PFSK-1 (cell line): Measurements from ENCODE around the gene PWWP2B.

Experiments
- FOXP2 ChIP-seq: optimal IDR thresholded peaks from 2 replicates; pipeline ENCODE3; 2011; ENCODE audit warnings: borderline replicate concordance, control low read depth, inconsistent platforms; ENCODE audit not compliant: insufficient read depth; ENCODE audit errors: extremely low read length, extremely low read depth
- POLR2AphosphoS5 ChIP-seq: IDR thresholded peaks from 2 replicates; pipeline ENCODE4 v1.6.1; 2012; ENCODE audit warnings: low read depth, mild to moderate bottlenecking, control low read depth, low read length, moderate library complexity
- SIN3A ChIP-seq: IDR thresholded peaks from 2 replicates; pipeline ENCODE4 v1.6.1; 2012; ENCODE audit warnings: mild to moderate bottlenecking, low read length, moderate library complexity, borderline replicate concordance; ENCODE audit not compliant: insufficient read depth
- TAF1 ChIP-seq: IDR thresholded peaks from 2 replicates; pipeline ENCODE4 v1.6.1; 2012; ENCODE audit warnings: low read length, control low read depth, borderline replicate concordance; ENCODE audit not compliant: insufficient read depth
- TF ChIP-seq, protein P1 (sequence below), 2 experiments: IDR thresholded peaks; 2 replicates each; pipeline versions ENCODE4 v1.6.1 to v1.8.0; 2011 to 2012; ENCODE audit warnings: low read depth in 2 of 2, low read length in 2 of 2, control low read depth in 1 of 2, inconsistent platforms in 1 of 2, mild to moderate bottlenecking in 1 of 2, moderate library complexity in 1 of 2; ENCODE audit not compliant: insufficient read depth in 1 of 2

The PWWP2B gene

DNA sequence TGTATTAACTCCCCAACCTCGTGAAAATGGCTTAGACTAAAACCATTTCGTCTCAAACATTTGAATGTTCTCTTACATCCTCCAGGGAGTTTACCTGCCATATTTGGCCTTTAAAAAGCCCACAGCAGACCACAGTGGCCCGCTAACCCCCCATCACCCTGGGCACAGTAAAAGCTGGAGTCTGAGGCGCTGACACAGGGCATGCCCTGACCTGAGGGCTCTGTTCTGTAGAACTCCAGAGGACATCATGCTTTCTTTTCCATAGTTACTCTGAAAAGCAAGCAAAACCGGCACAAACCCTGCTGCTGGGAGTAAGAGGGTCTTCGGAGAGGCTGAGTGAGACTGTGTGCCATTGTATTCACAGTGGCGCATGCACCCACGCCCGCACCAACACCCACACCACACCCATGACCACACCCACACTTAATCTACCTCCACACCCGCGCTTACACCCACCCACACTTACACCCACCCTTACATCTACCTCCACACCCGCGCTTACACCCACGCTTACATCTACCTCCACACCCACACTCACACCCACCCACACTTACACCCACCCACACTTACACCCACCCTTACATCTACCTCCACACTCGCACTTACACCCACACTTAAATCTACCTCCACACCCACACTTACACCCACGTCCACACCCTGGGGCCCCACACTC lies 32.9 kb upstream of the PWWP2B start:
- TF ChIP-seq FOXP2 (no peak), TAF1 (no peak), SIN3A (no peak)
- TF ChIP-seq, protein P1, sequence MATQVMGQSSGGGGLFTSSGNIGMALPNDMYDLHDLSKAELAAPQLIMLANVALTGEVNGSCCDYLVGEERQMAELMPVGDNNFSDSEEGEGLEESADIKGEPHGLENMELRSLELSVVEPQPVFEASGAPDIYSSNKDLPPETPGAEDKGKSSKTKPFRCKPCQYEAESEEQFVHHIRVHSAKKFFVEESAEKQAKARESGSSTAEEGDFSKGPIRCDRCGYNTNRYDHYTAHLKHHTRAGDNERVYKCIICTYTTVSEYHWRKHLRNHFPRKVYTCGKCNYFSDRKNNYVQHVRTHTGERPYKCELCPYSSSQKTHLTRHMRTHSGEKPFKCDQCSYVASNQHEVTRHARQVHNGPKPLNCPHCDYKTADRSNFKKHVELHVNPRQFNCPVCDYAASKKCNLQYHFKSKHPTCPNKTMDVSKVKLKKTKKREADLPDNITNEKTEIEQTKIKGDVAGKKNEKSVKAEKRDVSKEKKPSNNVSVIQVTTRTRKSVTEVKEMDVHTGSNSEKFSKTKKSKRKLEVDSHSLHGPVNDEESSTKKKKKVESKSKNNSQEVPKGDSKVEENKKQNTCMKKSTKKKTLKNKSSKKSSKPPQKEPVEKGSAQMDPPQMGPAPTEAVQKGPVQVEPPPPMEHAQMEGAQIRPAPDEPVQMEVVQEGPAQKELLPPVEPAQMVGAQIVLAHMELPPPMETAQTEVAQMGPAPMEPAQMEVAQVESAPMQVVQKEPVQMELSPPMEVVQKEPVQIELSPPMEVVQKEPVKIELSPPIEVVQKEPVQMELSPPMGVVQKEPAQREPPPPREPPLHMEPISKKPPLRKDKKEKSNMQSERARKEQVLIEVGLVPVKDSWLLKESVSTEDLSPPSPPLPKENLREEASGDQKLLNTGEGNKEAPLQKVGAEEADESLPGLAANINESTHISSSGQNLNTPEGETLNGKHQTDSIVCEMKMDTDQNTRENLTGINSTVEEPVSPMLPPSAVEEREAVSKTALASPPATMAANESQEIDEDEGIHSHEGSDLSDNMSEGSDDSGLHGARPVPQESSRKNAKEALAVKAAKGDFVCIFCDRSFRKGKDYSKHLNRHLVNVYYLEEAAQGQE (IDR thresholded peaks at IDR 0.05; ENCODE audit: insufficient read depth in 1 of 2, low read depth in 2 of 2, low read length in 2 of 2): no peak

DNA sequence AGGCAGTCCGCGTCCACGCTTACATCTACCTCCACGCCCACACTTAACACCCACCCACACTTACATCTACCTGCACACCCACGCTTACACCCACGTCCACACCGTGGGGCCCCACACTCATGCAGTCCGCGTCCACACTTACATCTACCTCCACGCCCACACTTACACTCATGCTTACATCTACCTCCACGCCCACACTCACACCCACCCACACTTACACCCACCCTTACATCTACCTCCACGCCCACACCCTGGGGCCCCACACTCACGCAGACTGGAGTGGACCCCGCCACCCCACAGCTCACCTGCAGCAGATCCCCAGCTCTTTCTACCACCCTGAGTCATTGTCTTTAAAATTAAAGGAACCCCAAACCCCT lies 32.4 kb upstream of the PWWP2B start:
- no peak for TF ChIP-seq POLR2AphosphoS5
- TF ChIP-seq TAF1: no peak
- TF ChIP-seq SIN3A: no peak
- TF ChIP-seq, protein P1 (IDR thresholded peaks at IDR 0.05; ENCODE audit: insufficient read depth in 1 of 2, low read depth in 2 of 2, low read length in 2 of 2): no peak
- no peak for TF ChIP-seq FOXP2

DNA sequence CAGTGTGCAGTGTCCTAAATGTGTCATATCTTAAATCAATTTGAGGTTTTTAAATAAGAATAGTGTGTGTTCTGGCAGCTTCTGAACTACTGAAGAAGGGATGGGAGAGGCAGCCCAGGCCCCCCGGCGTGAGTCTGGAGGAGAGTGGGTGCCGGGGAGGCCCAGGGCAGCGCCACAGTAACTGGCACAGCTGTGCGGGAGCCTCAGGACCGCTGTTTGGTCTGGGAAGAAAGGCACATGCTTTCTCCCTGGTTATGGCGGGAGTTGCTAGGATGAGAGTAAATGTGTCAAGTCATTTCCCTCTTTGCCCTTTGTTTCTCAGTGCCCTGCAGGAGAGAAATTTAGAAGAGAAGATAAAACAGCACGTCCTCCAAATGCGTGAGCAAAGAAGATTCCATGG lies 31.9 kb upstream of the PWWP2B start:
- no peak for TF ChIP-seq TAF1
- no peak for TF ChIP-seq POLR2AphosphoS5
- no peak for TF ChIP-seq SIN3A
- no peak for TF ChIP-seq FOXP2
- TF ChIP-seq, protein P1 (IDR thresholded peaks at IDR 0.05; ENCODE audit: insufficient read depth in 1 of 2, low read depth in 2 of 2, low read length in 2 of 2): no peak

DNA sequence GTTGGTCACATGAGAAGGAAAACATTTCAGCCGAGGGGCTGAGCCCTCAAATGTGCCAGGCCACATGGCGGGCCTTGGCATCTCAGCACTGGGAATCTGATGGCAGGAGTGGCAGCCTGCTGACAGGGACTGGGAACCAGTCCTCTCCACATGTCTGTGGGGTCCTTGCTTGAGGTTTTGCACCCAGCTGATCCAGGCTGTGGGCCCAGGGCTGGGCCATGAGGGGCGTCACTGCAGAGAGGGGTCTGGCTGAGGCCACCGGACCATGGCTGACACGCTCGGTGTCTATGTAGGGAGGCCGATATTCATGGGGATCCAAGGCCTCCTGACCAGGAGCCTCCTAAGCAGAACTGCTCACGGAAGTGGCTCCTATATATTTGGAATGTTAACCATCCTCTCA lies 31.0 kb upstream of the PWWP2B start:
- TF ChIP-seq TAF1 (no peak), SIN3A (no peak), POLR2AphosphoS5 (no peak), FOXP2 (no peak)
- TF ChIP-seq, protein P1 (IDR thresholded peaks at IDR 0.05; ENCODE audit: insufficient read depth in 1 of 2, low read depth in 2 of 2, low read length in 2 of 2): no peak
